ENCODE measurements around the gene HSPA12A. TPM values are rescaled to one million over a fixed set of nuclear protein-coding genes. Genes with fewer than 3 reads are reported as not detected.

HSPA12A gene
- total RNA-seq, 1 experiment from 2014 or later: 2.4 TPM

DNA sequence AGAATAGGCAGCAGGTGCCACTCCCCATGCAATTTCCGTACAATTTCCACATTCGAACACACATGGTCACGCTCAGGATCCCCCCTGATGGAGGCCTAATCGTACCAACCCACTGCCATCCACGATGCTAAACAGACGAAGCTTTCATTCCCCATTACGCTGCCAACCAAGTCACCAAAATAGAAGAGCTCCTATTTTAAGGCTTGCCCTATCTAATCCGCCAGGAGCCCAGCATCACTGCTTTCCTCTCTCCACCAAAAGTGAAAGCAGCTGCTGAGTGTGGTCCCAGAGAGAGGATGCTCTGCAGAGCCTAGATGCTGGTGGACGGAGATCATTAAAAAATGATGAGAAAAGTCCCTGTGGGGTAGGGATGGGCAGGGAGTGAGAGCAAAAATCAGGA, 43.3 kb downstream of the HSPA12A start:
- no peak overlapping the region for H3K27ac Mint-ChIP-seq (ENCODE audit: unreplicated experiment)
- BruUV-seq (replicated peaks): no TSS peak
- TF ChIP-seq CTCF (IDR thresholded peaks at IDR 0.05; ENCODE audit: unreplicated experiment): no peak
- peaks cover 51% of the 10 kb centered on the region for H3K27me3 Mint-ChIP-seq (ENCODE audit: unreplicated experiment)
- no peak overlapping the region for H3K4me3 Mint-ChIP-seq (ENCODE audit: low read depth, unreplicated experiment)
- no peaks in the 10 kb centered on the region for H3K4me1 Mint-ChIP-seq (ENCODE audit: low read depth, unreplicated experiment)
- H3K9me3 Mint-ChIP-seq (ENCODE audit: low read depth, unreplicated experiment): no peaks in the 10 kb centered on the region
- intact Hi-C loops (cut with micrococcal nuclease; ENCODE audit: unreplicated experiment): no loop called here
- CTCF ChIA-PET: interaction anchor here (0.9 kb wide), 1 partner anchor 15 kb away, joined by 3 read pairs; no protein-coding TSS in a partner anchor
- no peaks in the 10 kb centered on the region for H3K36me3 Mint-ChIP-seq (ENCODE audit: insufficient read depth, unreplicated experiment)
- DNase-seq: no peak

- Mint-ChIP-seq H3K4me3 (ENCODE audit: low read depth, unreplicated experiment) (no peak overlapping the region), H3K27me3 (ENCODE audit: unreplicated experiment) (peaks cover 53% of the 10 kb centered on the region), H3K4me1 (ENCODE audit: low read depth, unreplicated experiment) (no peaks in the 10 kb centered on the region), H3K36me3 (ENCODE audit: insufficient read depth, unreplicated experiment) (no peaks in the 10 kb centered on the region), H3K9me3 (ENCODE audit: low read depth, unreplicated experiment) (no peaks in the 10 kb centered on the region), H3K27ac (ENCODE audit: unreplicated experiment) (no peak overlapping the region)
- no TSS peak for BruUV-seq (replicated peaks)
- TF ChIP-seq CTCF (IDR thresholded peaks at IDR 0.05; ENCODE audit: unreplicated experiment): no peak
- CTCF ChIA-PET: no interaction called here
- DNase-seq: no peak
- intact Hi-C loops (cut with micrococcal nuclease; ENCODE audit: unreplicated experiment): no loop called here
These were observed 44.0 kb downstream of the HSPA12A start for GRCh38 chr10:116698364-116698763.

- intact Hi-C loops (cut with micrococcal nuclease; ENCODE audit: unreplicated experiment): no loop called here
- Mint-ChIP-seq H3K36me3 (ENCODE audit: insufficient read depth, unreplicated experiment) (no peaks in the 10 kb centered on the region), H3K4me3 (ENCODE audit: low read depth, unreplicated experiment) (no peak overlapping the region), H3K27ac (ENCODE audit: unreplicated experiment) (no peak overlapping the region), H3K27me3 (ENCODE audit: unreplicated experiment) (peaks cover 49% of the 10 kb centered on the region), H3K9me3 (ENCODE audit: low read depth, unreplicated experiment) (no peaks in the 10 kb centered on the region), H3K4me1 (ENCODE audit: low read depth, unreplicated experiment) (no peaks in the 10 kb centered on the region)
- no TSS peak for BruUV-seq (replicated peaks)
- DNase-seq: no peak
- no peak for TF ChIP-seq CTCF (IDR thresholded peaks at IDR 0.05; ENCODE audit: unreplicated experiment)
- CTCF ChIA-PET: no interaction called here
These were observed 44.5 kb downstream of the HSPA12A start for GRCh38 chr10:116697816-116698215.

DNA sequence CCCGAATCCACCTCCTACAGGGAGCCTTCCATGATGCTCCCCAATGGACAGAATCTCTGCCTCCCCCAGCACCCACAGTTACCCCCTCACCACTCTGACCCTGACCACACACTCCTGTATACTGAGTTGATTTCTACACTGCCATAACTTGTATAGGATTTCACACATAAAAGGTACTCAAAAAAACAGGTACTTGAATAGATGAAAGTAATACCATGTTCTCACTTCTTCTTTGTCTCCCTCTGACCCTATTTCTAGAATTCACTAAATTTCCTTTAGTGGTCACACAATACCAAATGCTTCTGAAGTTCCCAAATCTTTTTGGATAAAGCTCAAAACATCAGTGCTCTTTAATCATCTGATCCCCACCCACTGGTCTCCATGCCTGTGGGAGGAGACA, 45.4 kb downstream of the HSPA12A start:
- CTCF ChIA-PET: no interaction called here
- no peaks in the 10 kb centered on the region for H3K36me3 Mint-ChIP-seq (ENCODE audit: insufficient read depth, unreplicated experiment)
- no peaks in the 10 kb centered on the region for H3K4me1 Mint-ChIP-seq (ENCODE audit: low read depth, unreplicated experiment)
- H3K9me3 Mint-ChIP-seq (ENCODE audit: low read depth, unreplicated experiment): no peaks in the 10 kb centered on the region
- intact Hi-C loops (cut with micrococcal nuclease; ENCODE audit: unreplicated experiment): no loop called here
- H3K4me3 Mint-ChIP-seq (ENCODE audit: low read depth, unreplicated experiment): no peak overlapping the region
- BruUV-seq (replicated peaks): no TSS peak
- H3K27ac Mint-ChIP-seq (ENCODE audit: unreplicated experiment): no peak overlapping the region
- TF ChIP-seq CTCF (IDR thresholded peaks at IDR 0.05; ENCODE audit: unreplicated experiment): no peak
- DNase-seq: no peak
- H3K27me3 Mint-ChIP-seq (ENCODE audit: unreplicated experiment): peaks cover 40% of the 10 kb centered on the region

- Mint-ChIP-seq H3K9me3 (ENCODE audit: low read depth, unreplicated experiment) (no peaks in the 10 kb centered on the region), H3K4me1 (ENCODE audit: low read depth, unreplicated experiment) (no peaks in the 10 kb centered on the region), H3K27ac (ENCODE audit: unreplicated experiment) (no peak overlapping the region), H3K27me3 (ENCODE audit: unreplicated experiment) (peaks cover 28% of the 10 kb centered on the region), H3K36me3 (ENCODE audit: insufficient read depth, unreplicated experiment) (no peaks in the 10 kb centered on the region), H3K4me3 (ENCODE audit: low read depth, unreplicated experiment) (no peak overlapping the region)
- no peak for DNase-seq
- BruUV-seq (replicated peaks): no TSS peak
- no peak for TF ChIP-seq CTCF (IDR thresholded peaks at IDR 0.05; ENCODE audit: unreplicated experiment)
- CTCF ChIA-PET: no interaction called here
- intact Hi-C loops (cut with micrococcal nuclease; ENCODE audit: unreplicated experiment): no loop called here
These were observed 47.5 kb downstream of the HSPA12A start for GRCh38 chr10:116694927-116695268.
